Measurements from ENCODE around the gene CEL. TPM values are rescaled to one million over a fixed set of nuclear protein-coding genes. Genes with fewer than 3 reads are reported as not detected.

CEL gene
- total RNA-seq, 2 donors from 2014 or later = 1.7 to 3.3 TPM

DNA sequence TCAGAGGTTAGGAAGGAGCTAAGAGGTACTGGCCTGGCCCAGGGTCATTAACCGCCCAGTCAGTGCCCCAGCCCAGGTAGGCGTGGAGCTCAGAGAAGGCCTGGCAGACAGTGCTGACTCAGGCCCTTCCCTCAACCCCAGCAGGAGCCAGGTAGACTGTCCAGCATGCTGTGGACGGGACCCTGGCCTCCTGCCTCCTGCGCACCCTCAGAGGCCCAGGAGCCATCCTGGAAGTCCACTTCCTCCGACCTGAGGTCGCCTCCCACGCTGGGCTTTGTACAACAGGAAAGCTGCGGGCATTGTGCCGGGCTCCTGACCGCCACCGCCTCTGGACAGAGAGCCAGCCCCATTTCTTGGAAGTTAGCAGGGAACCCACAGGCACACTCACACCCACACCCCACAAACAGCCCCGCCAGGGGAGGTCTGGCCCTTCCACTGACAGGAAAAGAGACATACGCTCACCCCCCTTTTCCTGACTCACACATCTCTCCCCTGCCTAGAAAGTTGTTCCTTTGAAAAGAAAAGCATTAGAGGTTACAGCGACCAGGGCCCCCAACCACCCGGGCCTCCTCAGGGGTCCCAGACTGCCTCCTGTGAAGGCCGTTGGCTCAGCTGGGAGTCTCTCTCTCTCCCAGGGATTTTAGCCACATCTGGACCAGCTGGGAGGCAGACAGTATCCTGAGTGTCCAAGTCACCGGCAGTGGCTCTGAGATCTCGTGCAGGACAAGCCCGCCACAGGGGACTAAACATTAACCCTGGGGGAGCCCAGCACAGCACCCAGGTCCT lies 51.6 kb downstream of the CEL start:
- Mint-ChIP-seq H3K4me1 (no peaks in the 10 kb centered on the region), H3K9me3 (no peaks in the 10 kb centered on the region), H3K4me3 (no peak overlapping the region), H3K27me3 (ENCODE audit: insufficient read depth) (peaks cover 9% of the 10 kb centered on the region), H3K36me3 (ENCODE audit: low read depth) (peaks cover 16% of the 10 kb centered on the region), H3K27ac (no peak overlapping the region)
- TF ChIP-seq, protein P1, sequence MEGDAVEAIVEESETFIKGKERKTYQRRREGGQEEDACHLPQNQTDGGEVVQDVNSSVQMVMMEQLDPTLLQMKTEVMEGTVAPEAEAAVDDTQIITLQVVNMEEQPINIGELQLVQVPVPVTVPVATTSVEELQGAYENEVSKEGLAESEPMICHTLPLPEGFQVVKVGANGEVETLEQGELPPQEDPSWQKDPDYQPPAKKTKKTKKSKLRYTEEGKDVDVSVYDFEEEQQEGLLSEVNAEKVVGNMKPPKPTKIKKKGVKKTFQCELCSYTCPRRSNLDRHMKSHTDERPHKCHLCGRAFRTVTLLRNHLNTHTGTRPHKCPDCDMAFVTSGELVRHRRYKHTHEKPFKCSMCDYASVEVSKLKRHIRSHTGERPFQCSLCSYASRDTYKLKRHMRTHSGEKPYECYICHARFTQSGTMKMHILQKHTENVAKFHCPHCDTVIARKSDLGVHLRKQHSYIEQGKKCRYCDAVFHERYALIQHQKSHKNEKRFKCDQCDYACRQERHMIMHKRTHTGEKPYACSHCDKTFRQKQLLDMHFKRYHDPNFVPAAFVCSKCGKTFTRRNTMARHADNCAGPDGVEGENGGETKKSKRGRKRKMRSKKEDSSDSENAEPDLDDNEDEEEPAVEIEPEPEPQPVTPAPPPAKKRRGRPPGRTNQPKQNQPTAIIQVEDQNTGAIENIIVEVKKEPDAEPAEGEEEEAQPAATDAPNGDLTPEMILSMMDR (conservative IDR thresholded peaks at IDR 0.05) = no peak
- H3K9me3 ChIP-seq (ENCODE audit: control insufficient read depth, low read length) = no peaks in the 10 kb centered on the region
- WGBS, 2 experiments (ENCODE audit: insufficient coverage in 1 of 2, insufficient read length in 1 of 2) = 92 to 98% methylated on average over 9 to 19 of the region's 19 CpGs
- H3K36me3 ChIP-seq (ENCODE audit: control insufficient read depth, insufficient read depth, low read length) = peaks cover 13% of the 10 kb centered on the region
- DNase-seq = no peak
- peak overlapping the region; percentile 90 for H3K27ac ChIP-seq (ENCODE audit: low read depth, low read length)
- no peaks in the 10 kb centered on the region for H3K27me3 ChIP-seq (ENCODE audit: control insufficient read depth, insufficient read depth, low read length, poor library complexity, severe bottlenecking)
- H3K4me1 ChIP-seq (ENCODE audit: control insufficient read depth, insufficient read depth, low read length) = no peaks in the 10 kb centered on the region
- no peak overlapping the region for H3K4me3 ChIP-seq (ENCODE audit: low read length)
- H3K9ac ChIP-seq (ENCODE audit: extremely low read depth, low read length, poor library complexity, severe bottlenecking) = no peak overlapping the region

DNA sequence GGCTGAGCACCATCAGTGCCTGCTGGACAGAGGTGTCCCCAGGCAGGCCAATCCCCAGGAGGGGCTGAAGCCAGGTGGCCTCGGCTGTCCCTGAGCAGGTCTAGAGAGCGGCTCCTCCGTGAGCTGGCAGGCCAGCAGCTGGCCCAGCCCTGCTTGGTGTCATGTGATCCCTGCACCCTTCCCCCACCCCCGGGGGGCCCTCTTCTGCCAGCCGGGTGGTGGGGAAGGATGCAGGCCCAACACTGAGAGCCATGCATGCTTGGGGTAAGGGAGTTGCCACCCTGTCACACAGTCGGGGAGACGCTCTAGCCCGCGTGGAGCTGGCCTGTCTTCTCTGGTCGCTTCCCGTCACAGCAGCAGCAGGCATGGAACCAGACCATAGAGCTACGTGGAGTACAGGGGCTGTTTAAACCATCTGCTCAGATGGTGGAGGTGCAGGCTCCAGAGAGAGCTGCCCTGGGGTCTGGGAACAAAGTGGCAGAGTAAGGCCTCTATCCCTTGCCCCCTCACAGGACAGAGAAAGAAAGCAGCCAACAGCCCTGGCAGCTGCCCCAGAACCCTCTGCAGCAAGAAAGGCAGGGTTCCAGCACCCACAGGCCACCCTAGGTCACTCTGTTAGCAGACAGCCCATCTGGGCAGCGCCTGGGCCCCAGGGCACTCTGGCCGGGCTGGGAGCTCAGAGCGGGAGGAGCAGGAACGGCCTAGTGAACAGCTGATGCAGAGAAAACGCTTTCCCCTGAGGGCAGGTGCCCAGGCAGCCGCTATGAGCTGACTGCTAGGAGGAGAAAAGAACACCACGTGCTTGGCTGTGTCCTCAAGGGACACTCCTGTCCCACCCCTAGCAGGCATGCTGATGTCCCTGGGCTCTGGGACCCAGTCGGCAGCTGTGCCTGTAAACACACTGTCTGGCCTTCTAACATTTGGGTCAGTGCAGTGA lies 52.4 kb downstream of the CEL start:
- Mint-ChIP-seq H3K4me3 (no peak overlapping the region), H3K9me3 (no peaks in the 10 kb centered on the region), H3K36me3 (ENCODE audit: low read depth) (peaks cover 15% of the 10 kb centered on the region), H3K27ac (no peak overlapping the region), H3K4me1 (peaks cover 6% of the 10 kb centered on the region), H3K27me3 (ENCODE audit: insufficient read depth) (peaks cover 16% of the 10 kb centered on the region)
- TF ChIP-seq, protein P1 (conservative IDR thresholded peaks at IDR 0.05) = no peak
- peak overlapping the region; percentile 90 for H3K27ac ChIP-seq (ENCODE audit: low read depth, low read length)
- peaks cover under 1% of the 10 kb centered on the region for H3K4me1 ChIP-seq (ENCODE audit: control insufficient read depth, insufficient read depth, low read length)
- DNase-seq = no peak
- no peak overlapping the region for H3K4me3 ChIP-seq (ENCODE audit: low read length)
- 88 to 90% methylated on average over 15 to 20 of the region's 20 CpGs for WGBS, 2 experiments (ENCODE audit: insufficient coverage in 1 of 2, insufficient read length in 1 of 2)
- peaks cover 11% of the 10 kb centered on the region for H3K36me3 ChIP-seq (ENCODE audit: control insufficient read depth, insufficient read depth, low read length)
- H3K27me3 ChIP-seq (ENCODE audit: control insufficient read depth, insufficient read depth, low read length, poor library complexity, severe bottlenecking) = no peaks in the 10 kb centered on the region
- H3K9me3 ChIP-seq (ENCODE audit: control insufficient read depth, low read length) = no peaks in the 10 kb centered on the region
- H3K9ac ChIP-seq (ENCODE audit: extremely low read depth, low read length, poor library complexity, severe bottlenecking) = no peak overlapping the region

DNA sequence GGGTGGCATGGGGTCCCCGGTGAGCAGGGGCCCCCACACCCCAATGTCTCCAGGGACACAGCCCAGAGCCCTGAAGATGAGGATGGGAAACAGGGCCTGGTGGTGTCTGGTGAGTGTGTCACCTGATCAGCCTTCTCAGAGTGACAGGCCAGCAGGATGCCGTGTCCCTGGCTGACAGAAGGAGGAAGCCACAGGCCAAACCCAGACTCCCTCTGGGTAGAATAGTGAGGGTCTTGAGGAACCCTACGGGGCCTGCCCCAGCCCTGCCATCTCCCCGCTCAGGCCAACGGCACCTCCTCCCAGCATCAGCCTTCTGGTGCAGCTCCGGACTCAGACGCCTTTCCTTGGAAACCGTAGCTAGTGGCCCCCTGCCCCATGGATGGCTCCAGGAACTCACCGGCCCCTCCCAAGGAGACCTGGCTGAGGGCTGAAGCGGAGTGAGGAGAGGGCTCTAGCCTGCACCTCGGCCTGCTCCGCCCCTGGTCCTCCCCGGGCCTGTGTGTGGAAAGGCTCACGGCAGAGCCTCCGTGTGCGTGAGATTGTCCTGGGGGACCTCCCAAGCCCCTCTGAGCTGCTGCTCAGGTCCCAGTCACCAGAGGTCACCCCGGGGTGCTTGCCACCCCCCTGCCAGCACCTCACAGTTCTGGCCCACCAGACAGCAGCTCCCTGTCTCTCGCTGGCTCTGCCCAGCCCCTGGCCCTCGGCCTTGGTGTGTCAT lies 53.3 kb downstream of the CEL start:
- Histone ChIP-seq H3K4me3 (ENCODE audit: low read length) (no peak overlapping the region), H3K27ac (ENCODE audit: low read depth, low read length) (peak overlapping the region; percentile 90), H3K36me3 (ENCODE audit: control insufficient read depth, insufficient read depth, low read length) (peaks cover 3% of the 10 kb centered on the region), H3K9me3 (ENCODE audit: control insufficient read depth, low read length) (no peaks in the 10 kb centered on the region), H3K27me3 (ENCODE audit: control insufficient read depth, insufficient read depth, low read length, poor library complexity, severe bottlenecking) (no peaks in the 10 kb centered on the region), H3K9ac (ENCODE audit: extremely low read depth, low read length, poor library complexity, severe bottlenecking) (no peak overlapping the region), H3K4me1 (ENCODE audit: control insufficient read depth, insufficient read depth, low read length) (peaks cover 9% of the 10 kb centered on the region)
- Mint-ChIP-seq H3K9me3 (no peaks in the 10 kb centered on the region), H3K4me1 (peaks cover 10% of the 10 kb centered on the region), H3K36me3 (ENCODE audit: low read depth) (peaks cover 7% of the 10 kb centered on the region), H3K27me3 (ENCODE audit: insufficient read depth) (peaks cover 21% of the 10 kb centered on the region), H3K4me3 (no peak overlapping the region), H3K27ac (no peak overlapping the region)
- WGBS, 2 experiments (ENCODE audit: insufficient coverage in 1 of 2, insufficient read length in 1 of 2) = 87 to 92% methylated on average over 13 to 19 of the region's 19 CpGs
- DNase-seq = no peak
- TF ChIP-seq, protein P1 (conservative IDR thresholded peaks at IDR 0.05) = no peak
